ENCODE results near the gene MAN2C1.

DNA sequence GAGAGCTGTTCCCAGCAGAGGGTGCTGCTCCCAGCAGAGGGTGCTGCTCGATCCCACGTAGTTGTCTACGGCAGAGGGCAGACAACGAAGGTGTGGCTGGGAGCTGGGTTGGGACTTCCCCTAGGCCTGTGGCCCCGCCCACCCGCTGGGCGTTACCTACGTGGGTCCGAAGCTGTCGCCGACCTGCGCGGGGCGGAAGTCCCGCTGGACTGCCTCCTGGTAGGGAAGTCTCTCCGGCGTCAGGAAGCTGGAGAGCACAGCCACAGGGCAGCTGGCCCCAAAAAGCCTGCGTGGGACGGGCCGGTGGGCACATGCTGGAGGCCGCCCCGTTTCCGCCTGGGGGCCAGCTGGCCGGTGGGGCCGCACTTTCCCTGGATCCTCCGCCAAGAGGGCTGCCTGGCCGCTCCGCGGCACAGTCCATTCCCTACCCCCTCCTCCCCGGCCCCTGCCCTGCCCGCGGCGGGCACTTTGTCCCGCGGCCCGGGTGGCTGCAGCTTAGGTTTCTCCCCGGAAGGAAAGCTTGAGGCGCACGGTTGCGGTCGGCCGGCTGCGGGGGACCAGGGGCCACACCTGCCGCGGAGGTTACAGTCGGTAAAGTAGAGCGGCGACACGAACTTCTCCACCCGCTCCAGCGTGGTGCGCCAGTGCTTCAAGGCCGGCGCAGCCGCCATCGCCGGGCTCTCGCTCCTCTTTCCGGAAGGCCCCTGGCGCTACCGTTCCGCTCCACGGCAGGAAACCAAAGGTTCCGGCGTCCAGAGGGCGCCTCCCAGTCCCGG, at the start of gene MAN2C1:
- TF ChIP-seq ZNF274 (IDR thresholded peaks at IDR 0.05; ENCODE audit: low read depth, low read length) (no peak), SUZ12 (IDR thresholded peaks at IDR 0.05; ENCODE audit: extremely low read depth, insufficient read depth, insufficient read length) (no peak)
